Astrocyte (in vitro differentiated cells and primary cell): ENCODE data around the gene VKORC1. TPM values are rescaled to one million over a fixed set of nuclear protein-coding genes. Genes with fewer than 3 reads are reported as not detected.

Experiments
- DNase-seq: peaks from one replicate; pipeline ENCODE4 v3.0.0-alpha.2; 2010; ENCODE audit warnings: low read depth
- FAIRE-seq: peaks from 2 replicates; lab custom pipeline; 2011; peaks lifted over from hg19 to GRCh38; lab: Jason Lieb, UNC
- H2AFZ ChIP-seq: 2 replicates; pipeline ENCODE4 v1.6.0; 2012; ENCODE audit warnings: low read depth, low read length, inconsistent platforms
- H3K27ac ChIP-seq: 2 replicates; pipeline ENCODE4 v1.5.1; 2011; ENCODE audit warnings: low read depth, low read length, inconsistent platforms
- H3K27me3 ChIP-seq: 2 replicates; pipeline ENCODE4 v1.6.0; 2011; ENCODE audit warnings: low read length, inconsistent platforms; ENCODE audit not compliant: insufficient read depth
- H3K36me3 ChIP-seq: 2 replicates; pipeline ENCODE4 v1.5.1; 2011; ENCODE audit warnings: low read length, inconsistent platforms; ENCODE audit not compliant: insufficient read depth
- H3K4me1 ChIP-seq: 2 replicates; pipeline ENCODE4 v1.5.1; 2011; ENCODE audit warnings: low read length, inconsistent platforms; ENCODE audit not compliant: insufficient read depth
- H3K4me2 ChIP-seq: 2 replicates; pipeline ENCODE4 v1.6.0; 2012; ENCODE audit warnings: low read length, inconsistent platforms
- H3K4me3 ChIP-seq: 2 replicates; pipeline ENCODE4 v1.5.1; 2011; ENCODE audit warnings: low read depth, mild to moderate bottlenecking, low read length, inconsistent platforms; ENCODE audit not compliant: insufficient read depth
- H3K79me2 ChIP-seq: 2 replicates; pipeline ENCODE4 v1.6.0; 2012; ENCODE audit warnings: mild to moderate bottlenecking, low read length, inconsistent platforms; ENCODE audit not compliant: insufficient read depth
- H3K9ac ChIP-seq: 2 replicates; pipeline ENCODE4 v1.6.0; 2012; ENCODE audit warnings: mild to moderate bottlenecking, low read length, inconsistent platforms
- H3K9me3 ChIP-seq: 2 replicates; pipeline ENCODE4 v1.5.1; 2012; ENCODE audit warnings: low read depth, mild to moderate bottlenecking, low read length, inconsistent platforms; ENCODE audit not compliant: insufficient read depth
- H4K20me1 ChIP-seq: 2 replicates; pipeline ENCODE4 v1.6.0; 2012; ENCODE audit warnings: low read length, inconsistent platforms; ENCODE audit not compliant: insufficient read depth
- H3K27ac Mint-ChIP-seq: one replicate; pipeline ENCODE4 v1.8.0; 2021; ENCODE audit warnings: mild to moderate bottlenecking, mixed read lengths; ENCODE audit not compliant: unreplicated experiment
- H3K27me3 Mint-ChIP-seq: one replicate; pipeline ENCODE4 v1.8.0; 2021; ENCODE audit warnings: low read depth, mixed read lengths; ENCODE audit not compliant: unreplicated experiment
- H3K36me3 Mint-ChIP-seq: one replicate; pipeline ENCODE4 v1.8.0; 2021; ENCODE audit warnings: low read depth, mixed read lengths; ENCODE audit not compliant: unreplicated experiment
- H3K4me1 Mint-ChIP-seq: one replicate; pipeline ENCODE4 v1.8.0; 2021; ENCODE audit warnings: low read depth, mixed read lengths; ENCODE audit not compliant: unreplicated experiment
- H3K4me3 Mint-ChIP-seq: one replicate; pipeline ENCODE4 v1.8.0; 2021; ENCODE audit warnings: mild to moderate bottlenecking, moderate library complexity, mixed read lengths; ENCODE audit not compliant: unreplicated experiment
- H3K9me3 Mint-ChIP-seq: one replicate; pipeline ENCODE4 v1.8.0; 2021; ENCODE audit warnings: mild to moderate bottlenecking, mixed read lengths; ENCODE audit not compliant: unreplicated experiment
- CTCF ChIP-seq: IDR thresholded peaks from 2 replicates; pipeline ENCODE4 v1.5.1; 2011; ENCODE audit warnings: low read depth, mild to moderate bottlenecking, inconsistent platforms, low read length, moderate library complexity; ENCODE audit not compliant: insufficient read depth
- EZH2 ChIP-seq: IDR thresholded peaks from 2 replicates; pipeline ENCODE4 v1.6.1; 2012; ENCODE audit warnings: mild to moderate bottlenecking, low read length, inconsistent platforms; ENCODE audit not compliant: insufficient read depth
- total RNA-seq: library from RNA; stranded (reverse); gene quantifications from 2 replicates; pipeline ENCODE4 v1.2.1, GENCODE V29; 2021

Gene VKORC1
- total RNA-seq, 1 donor from 2014 or later = 133 TPM

GRCh38 chr16:31087971-31088370, 6.6 kb downstream of the VKORC1 start:
- H3K4me3 ChIP-seq = no peak overlapping the region
- no peaks in the 10 kb centered on the region for H3K27me3 ChIP-seq
- peaks cover 36% of the 10 kb centered on the region for H4K20me1 ChIP-seq
- peaks cover 8% of the 10 kb centered on the region for H3K36me3 ChIP-seq
- no peak overlapping the region for H3K27ac ChIP-seq
- FAIRE-seq (no peak), DNase-seq (no peak)
- no peak overlapping the region for H3K9ac ChIP-seq
- Mint-ChIP-seq H3K27ac (no peak overlapping the region), H3K4me1 (peaks cover 7% of the 10 kb centered on the region), H3K36me3 (peaks cover 14% of the 10 kb centered on the region), H3K9me3 (no peaks in the 10 kb centered on the region), H3K4me3 (no peak overlapping the region), H3K27me3 (no peaks in the 10 kb centered on the region)
- no peak overlapping the region for H3K4me2 ChIP-seq
- peaks cover 8% of the 10 kb centered on the region for H3K4me1 ChIP-seq
- H3K9me3 ChIP-seq = no peaks in the 10 kb centered on the region
- peaks cover 34% of the 10 kb centered on the region for H3K79me2 ChIP-seq
- H2AFZ ChIP-seq = no peak overlapping the region
- no peak for TF ChIP-seq CTCF

DNA sequence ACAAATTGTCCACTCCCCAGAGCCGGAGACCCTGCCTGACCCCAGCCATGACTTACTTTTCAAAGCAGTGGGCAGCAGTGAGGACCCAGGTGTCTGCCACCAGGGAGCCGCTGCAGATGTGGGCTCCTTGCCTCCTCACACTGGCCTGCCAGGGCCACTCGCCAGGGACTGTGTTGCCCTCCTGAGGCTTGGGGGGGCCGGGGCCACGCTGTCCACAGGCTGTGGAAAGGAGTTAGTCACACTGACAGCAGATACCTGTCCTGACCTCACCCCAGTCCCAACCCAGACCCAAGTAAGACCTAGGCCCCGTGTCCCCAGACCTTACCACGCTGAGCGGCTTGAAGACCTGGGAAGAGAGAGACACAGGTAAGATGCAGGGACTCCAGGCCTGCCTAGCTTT, 7.1 kb downstream of the VKORC1 start:
- Histone ChIP-seq H3K27me3 (no peaks in the 10 kb centered on the region), H3K9ac (no peak overlapping the region), H3K9me3 (no peaks in the 10 kb centered on the region), H4K20me1 (peaks cover 36% of the 10 kb centered on the region), H3K4me3 (no peak overlapping the region), H3K4me2 (no peak overlapping the region), H3K4me1 (peaks cover 8% of the 10 kb centered on the region), H3K36me3 (peaks cover 8% of the 10 kb centered on the region), H2AFZ (no peak overlapping the region), H3K79me2 (peaks cover 31% of the 10 kb centered on the region), H3K27ac (no peak overlapping the region)
- H3K27me3 Mint-ChIP-seq = no peaks in the 10 kb centered on the region
- no peak for DNase-seq
- H3K9me3 Mint-ChIP-seq = no peaks in the 10 kb centered on the region
- H3K4me3 Mint-ChIP-seq = no peak overlapping the region
- peaks cover 14% of the 10 kb centered on the region for H3K36me3 Mint-ChIP-seq
- no peak for FAIRE-seq
- no peak overlapping the region for H3K27ac Mint-ChIP-seq
- TF ChIP-seq CTCF (no peak), EZH2 (no peak)
- peaks cover 7% of the 10 kb centered on the region for H3K4me1 Mint-ChIP-seq

- H3K36me3 ChIP-seq = peaks cover 8% of the 10 kb centered on the region
Observed at GRCh38 chr16:31086629-31086906, 8.0 kb downstream of the VKORC1 start.

More at GRCh38 chr16:31086629-31086906, 8.0 kb downstream of the VKORC1 start:
- Histone ChIP-seq H2AFZ (no peak overlapping the region), H3K79me2 (peaks cover 34% of the 10 kb centered on the region), H3K27ac (no peak overlapping the region), H4K20me1 (peaks cover 42% of the 10 kb centered on the region), H3K4me3 (no peak overlapping the region), H3K9me3 (no peaks in the 10 kb centered on the region), H3K4me2 (no peak overlapping the region), H3K4me1 (peaks cover 8% of the 10 kb centered on the region), H3K9ac (no peak overlapping the region), H3K27me3 (no peaks in the 10 kb centered on the region)
- H3K4me1 Mint-ChIP-seq = peaks cover 7% of the 10 kb centered on the region
- no peak for DNase-seq
- no peak overlapping the region for H3K27ac Mint-ChIP-seq
- H3K9me3 Mint-ChIP-seq = no peaks in the 10 kb centered on the region
- H3K36me3 Mint-ChIP-seq = peaks cover 14% of the 10 kb centered on the region
- FAIRE-seq = no peak
- TF ChIP-seq CTCF = no peak
- TF ChIP-seq EZH2 = no peak
- H3K27me3 Mint-ChIP-seq = no peaks in the 10 kb centered on the region
- no peak overlapping the region for H3K4me3 Mint-ChIP-seq
